NCI-H524 (cell line): Measurements from ENCODE around the gene TNS2.

ENCODE experiments used
- DNase-seq, 2 experiments: peaks; one replicate each; lab custom pipeline; 2025; lab: John Stamatoyannopoulos, UW

The TNS2 gene

GRCh38 chr12:53044896-53045695 is 4.8 kb upstream of the TNS2 start:
- no peak for DNase-seq

- no peak for DNase-seq
Measured at GRCh38 chr12:53045696-53046045, 4.2 kb upstream of the TNS2 start.

GRCh38 chr12:53046655-53047220 is 3.1 kb upstream of the TNS2 start:
- DNase-seq = peak; percentile 47 to 65

GRCh38 chr12:53047221-53048032 is 2.4 kb upstream of the TNS2 start:
- DNase-seq = peak in 1 of 2 experiments; percentile 63

- peak in 1 of 2 experiments; percentile 66 for DNase-seq
Measured at GRCh38 chr12:53048033-53048779, 1.7 kb upstream of the TNS2 start.

- no peak for DNase-seq
Measured at GRCh38 chr12:53048780-53049401, 974 bp upstream of the TNS2 start.

GRCh38 chr12:53050426-53051057 is 677 bp downstream of the TNS2 start:
- no peak for DNase-seq

- no peak for DNase-seq
Measured at GRCh38 chr12:53051058-53051880, 1.4 kb downstream of the TNS2 start.

GRCh38 chr12:53051881-53052412 is 2.1 kb downstream of the TNS2 start:
- no peak for DNase-seq

GRCh38 chr12:53052419-53053217 is 2.8 kb downstream of the TNS2 start:
- no peak for DNase-seq

- no peak for DNase-seq
Measured at GRCh38 chr12:53053218-53054111, 3.6 kb downstream of the TNS2 start.

- peak; percentile 87 to 91 for DNase-seq
Measured at GRCh38 chr12:53054112-53054878, 4.4 kb downstream of the TNS2 start.

- DNase-seq = no peak
Measured at GRCh38 chr12:53055471-53056266, 5.8 kb downstream of the TNS2 start.

GRCh38 chr12:53056296-53056695 is 6.4 kb downstream of the TNS2 start:
- DNase-seq = no peak

- no peak for DNase-seq
Measured at GRCh38 chr12:53056901-53057300, 7.0 kb downstream of the TNS2 start.

- DNase-seq = no peak
Measured at GRCh38 chr12:53057816-53058500, 8.1 kb downstream of the TNS2 start.
